Right hindlimb (tissue), 1 donor: Measurements from ENCODE around the gene UPK1B.
"Not testable (repeated sequence)": the region's sequence is repeated elsewhere in the genome, so short reads cannot be mapped to it uniquely, and the experiment has no call there.

ENCODE experiments used
- DNase-seq: peaks from one replicate; pipeline ENCODE4 v3.0.0-alpha.2; 2018

Gene UPK1B

GRCh38 chr3:119227070-119227850 is 53.9 kb downstream of the UPK1B start:
- no peak for DNase-seq

GRCh38 chr3:119228373-119229145 is 55.2 kb downstream of the UPK1B start:
- no peak for DNase-seq

GRCh38 chr3:119229190-119229589 is 55.8 kb downstream of the UPK1B start:
- no peak for DNase-seq

GRCh38 chr3:119230071-119230470 is 56.7 kb downstream of the UPK1B start:
- DNase-seq, result no peak

- DNase-seq, result no peak
These were observed 57.3 kb downstream of the UPK1B start for GRCh38 chr3:119230745-119231144.

- no peak for DNase-seq
These were observed 61.2 kb downstream of the UPK1B start for GRCh38 chr3:119234610-119235009.

- no peak for DNase-seq
These were observed 61.8 kb downstream of the UPK1B start for GRCh38 chr3:119235151-119235550.

GRCh38 chr3:119236756-119237155 is 63.4 kb downstream of the UPK1B start:
- DNase-seq, result no peak

GRCh38 chr3:119237299-119237698 is 63.9 kb downstream of the UPK1B start:
- no peak for DNase-seq

- no peak for DNase-seq
These were observed 65.0 kb downstream of the UPK1B start for GRCh38 chr3:119238363-119238762.

GRCh38 chr3:119239206-119239820 is 65.9 kb downstream of the UPK1B start:
- no peak for DNase-seq

- no peak for DNase-seq
These were observed 66.7 kb downstream of the UPK1B start for GRCh38 chr3:119240101-119240590.

- peak; percentile 93 for DNase-seq
These were observed 67.4 kb downstream of the UPK1B start, which contains the start of gene B4GALT4 for GRCh38 chr3:119240591-119241434. Gene B4GALT4, minus strand, starts transcription at chr3:119240878. Its CDS starts 10,779 bp downstream, at chr3:119230099.

GRCh38 chr3:119242387-119243057 is 69.1 kb downstream of the UPK1B start:
- DNase-seq, result not testable (repeated sequence)

GRCh38 chr3:119243058-119243529 is 69.7 kb downstream of the UPK1B start:
- DNase-seq, result not testable (repeated sequence)

GRCh38 chr3:119243712-119244111 is 70.3 kb downstream of the UPK1B start:
- no peak for DNase-seq

GRCh38 chr3:119245778-119246177 is 72.4 kb downstream of the UPK1B start:
- no peak for DNase-seq
